K562 (cell line): ENCODE data around the gene NOTO. TPM values are rescaled to one million over a fixed set of nuclear protein-coding genes. Genes with fewer than 3 reads are reported as not detected.

Experiments
- ATAC-seq: fragments of 200-7000 bp; cut with Tn5 transposase; 3 replicates; pipeline ENCODE4 v1.9.1; 2020; ENCODE audit warnings: moderate library complexity
- BruUV-seq: library from RNA; stranded (reverse); fragments of 400-500 nt; replicated peaks from 2 replicates; lab custom pipeline; 2021; lab: Mats Ljungman, UMichigan
- CTCF ChIA-PET: fragments of 300-600 bp; formaldehyde crosslinking; extraction: SDS; loops from one replicate; lab custom pipeline; 2021; ENCODE audit warnings: low intra/inter-chr PET ratio; lab: Yijun Ruan, JAX
- POLR2A ChIA-PET: fragments of 300-600, 350-650 bp; sonication (Branson Sonifier 250); formaldehyde crosslinking; extraction: SDS; loops from one replicate; lab custom pipeline; 2021; ENCODE audit warnings: antibody characterized with exemption, inconsistent platforms; lab: Yijun Ruan, JAX
- DNase-seq, 4 experiments: peaks; one replicate each; pipeline versions ENCODE4 v3.0.0 to v3.0.0-alpha.2; 2011 to 2018; ENCODE audit warnings: low spot score in 3 of 4, mixed read lengths in 3 of 4; ENCODE audit errors: extremely low read depth in 1 of 4
- FAIRE-seq: peaks from 2 replicates; lab custom pipeline; 2011; peaks lifted over from hg19 to GRCh38; lab: Jason Lieb, UNC
- H2AFZ ChIP-seq: 2 replicates; pipeline ENCODE4 v1.6.0; 2011; ENCODE audit warnings: low read depth, low read length, control low read depth, inconsistent platforms
- H3K27ac ChIP-seq: fragments of 200-600 bp; 3 replicates; pipeline ENCODE4 v1.8.0; 2011; ENCODE audit warnings: low read depth, mild to moderate bottlenecking, control low read depth, inconsistent platforms, low read length, moderate library complexity, mixed read lengths; ENCODE audit errors: extremely low read depth
- H3K27me3 ChIP-seq, 2 experiments: fragments of 300-600 bp in 1 of 2; 2 replicates in 1 of 2; 3 replicates in 1 of 2; pipeline versions ENCODE4 v1.6.0 to v1.8.0; 2011; ENCODE audit warnings: inconsistent platforms in 2 of 2, low read length in 2 of 2, mild to moderate bottlenecking in 1 of 2, mixed read lengths in 1 of 2, moderate library complexity in 1 of 2; ENCODE audit not compliant: control insufficient read depth in 2 of 2, insufficient read depth in 2 of 2
- H3K36me3 ChIP-seq: fragments of 300-600 bp; 3 replicates; pipeline ENCODE4 v1.8.0; 2011; ENCODE audit warnings: mild to moderate bottlenecking, low read length, inconsistent platforms; ENCODE audit not compliant: control insufficient read depth, insufficient read depth
- H3K4me1 ChIP-seq, 2 experiments: fragments of 200-600 bp in 1 of 2; replicated peaks in 1 of 2; 2 replicates in 1 of 2; 3 replicates in 1 of 2; pipeline versions ENCODE4 v1.5.1 to v1.8.0; 2011; ENCODE audit warnings: inconsistent platforms in 2 of 2, low read length in 2 of 2, mild to moderate bottlenecking in 1 of 2, mixed read lengths in 1 of 2, moderate library complexity in 1 of 2; ENCODE audit not compliant: control insufficient read depth in 2 of 2, insufficient read depth in 2 of 2
- H3K4me2 ChIP-seq: 2 replicates; pipeline ENCODE4 v1.6.1; 2011; ENCODE audit warnings: low read length, control low read depth, inconsistent platforms, mixed read lengths; ENCODE audit not compliant: insufficient read depth
- H3K4me3 ChIP-seq: fragments of 200-600 bp; sonication (generic), shearing (Covaris generic); 2 replicates; pipeline ENCODE4 v1.5.1; 2016; ENCODE audit warnings: control low read depth, inconsistent platforms
- H3K79me2 ChIP-seq: fragments of 200-600 bp; 3 replicates; pipeline ENCODE4 v1.8.0; 2011; ENCODE audit warnings: low read length, inconsistent platforms; ENCODE audit not compliant: control insufficient read depth, insufficient read depth
- H3K9ac ChIP-seq, 2 experiments: 2 replicates each; pipeline versions ENCODE4 v1.6.0 to v1.6.1; 2011; ENCODE audit warnings: low read depth in 2 of 2, low read length in 2 of 2, control low read depth in 1 of 2, inconsistent platforms in 1 of 2, mild to moderate bottlenecking in 1 of 2, mixed read lengths in 1 of 2; ENCODE audit not compliant: insufficient read depth in 1 of 2
- H3K9me1 ChIP-seq: one replicate; pipeline ENCODE4 v1.6.0; 2011; ENCODE audit warnings: inconsistent platforms, mild to moderate bottlenecking, low read length, moderate library complexity; ENCODE audit not compliant: control insufficient read depth, insufficient read depth
- H3K9me3 ChIP-seq: replicated peaks from 2 replicates; pipeline ENCODE4 v1.5.1; 2011; ENCODE audit warnings: low read depth, low read length, inconsistent platforms; ENCODE audit not compliant: control insufficient read depth, insufficient read depth
- H4K20me1 ChIP-seq: replicated peaks from 2 replicates; pipeline ENCODE4 v1.6.1; 2011; ENCODE audit warnings: low read length, inconsistent platforms, mixed read lengths; ENCODE audit not compliant: control insufficient read depth, insufficient read depth
- FOXP4 ChIP-seq: sonication (generic); formaldehyde crosslinking; IDR thresholded peaks from 2 replicates; pipeline ENCODE4 v1.8.0; 2022; ENCODE audit warnings: mild to moderate bottlenecking, missing genetic modification reagents, borderline replicate concordance
- RCOR1 ChIP-seq, 2 experiments: IDR thresholded peaks; 2 replicates each; pipeline ENCODE4 v1.6.1; 2012; ENCODE audit warnings: low read depth in 2 of 2, low read length in 2 of 2, borderline replicate concordance in 1 of 2, improper control_type of control experiment in 1 of 2
- SUPT5H ChIP-seq: fragments of 450-650 bp; IDR thresholded peaks from 2 replicates; pipeline ENCODE4 v1.6.1; 2016
- WGBS: fragments of 100-300 bp; shearing (Covaris generic); methylation state at CpG from one replicate; pipeline ENCODE4 v1.1.6; 2016; ENCODE audit warnings: low coverage, mixed read lengths; ENCODE audit not compliant: insufficient coverage; ENCODE audit errors: missing lambda C conversion rate; 5-methylcytosine and 5-hydroxymethylcytosine counted together
- in situ Hi-C: fragments of 300-500 bp; cut with MboI; formaldehyde crosslinking; loops from 4 replicates; pipeline ENCODE4 v1.15.0; 2018; ENCODE audit warnings: inconsistent platforms, mixed read lengths
- intact Hi-C: fragments of 100-400 bp; cut with micrococcal nuclease; formaldehyde crosslinking; loops from 2 replicates; pipeline ENCODE4 v1.14.2; 2022
- polyA plus RNA-seq, 8 experiments: library from polyadenylated mRNA; depleted of rRNA in 4 of 8; stranded (reverse) in 5 of 8; unstranded in 3 of 8; fragments of >200 nt; fragmentation: Nextera tagmentation in 2 of 8; fragmentation: Illumina TruSeq in 1 of 8; extraction: Ambion mirVana in 2 of 8; extraction: Trizol in 1 of 8; gene quantifications; 2 replicates each; pipeline versions ENCODE4 v1.2.1 to v1.2.3, GENCODE V29; 2011 to 2014; ENCODE audit warnings: inconsistent platforms in 1 of 8, missing spikeins in 1 of 8
- total RNA-seq, 7 experiments: library from RNA; depleted of rRNA in 6 of 7; stranded (reverse); fragments of >200 nt in 6 of 7; fragmentation: Illumina TruSeq in 2 of 7; extraction: Trizol in 2 of 7; gene quantifications; 2 replicates each; pipeline versions ENCODE4 v1.2.1 to v1.2.3, GENCODE V29; 2011 to 2021; ENCODE audit warnings: low replicate concordance in 1 of 7
- TF ChIP-seq, protein P1 (sequence below): fragments of 250-450 bp; sonication (Bioruptor Pico); IDR thresholded peaks from 2 replicates; pipeline ENCODE4 v1.4.0; 2020

NOTO gene
- total and polyA plus RNA-seq, 9 of the 15 experiments (the other 6 are each of a cell fraction or from before 2014, with no cell fraction given), result not detected

DNA sequence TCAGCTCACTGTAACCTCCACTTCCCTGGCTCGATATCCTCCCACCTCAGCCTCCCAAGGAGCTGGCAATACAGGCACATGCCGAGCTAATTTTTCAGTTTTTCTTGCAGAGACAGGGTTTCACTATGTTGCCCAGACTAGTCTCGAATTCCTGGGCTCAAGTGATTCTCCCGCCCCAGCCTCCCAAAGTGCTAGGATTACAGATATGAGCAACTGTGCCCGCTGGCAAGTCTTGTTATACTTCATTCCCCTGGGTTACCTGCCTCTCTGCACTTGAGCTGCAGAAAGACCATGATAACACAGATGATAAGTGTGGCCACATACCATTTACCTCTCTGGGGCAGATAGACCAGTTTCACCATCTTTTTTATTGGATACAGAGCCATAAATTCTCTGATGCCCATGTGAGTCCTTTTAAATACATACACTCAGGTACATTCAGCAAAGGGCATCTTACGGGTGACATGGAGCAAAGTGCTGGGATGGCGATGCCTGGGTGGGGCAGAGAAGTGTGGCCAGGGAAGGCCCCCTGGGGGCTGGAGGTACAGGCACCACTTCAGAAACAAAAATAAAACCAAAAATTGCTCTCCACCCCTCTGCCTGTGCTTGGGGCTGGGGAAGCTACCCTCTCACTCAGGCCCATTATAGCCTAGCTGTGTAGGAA is 52.1 kb downstream of the NOTO start:
- in situ Hi-C loops, result no loop called here
- peaks cover 6% of the 10 kb centered on the region; the same call in 1 of the 2 replicates for H4K20me1 ChIP-seq
- intact Hi-C loops, result loop anchor here (5.0 to 10.0 kb wide), 2 partner anchors 77 to 270 kb away; no protein-coding TSS in a partner anchor
- 91% methylated on average over 7 of the region's 7 CpGs for WGBS
- ChIA-PET CTCF (no interaction called here), POLR2A (interaction anchor here (0.6 to 1.8 kb wide), 7 partner anchors 9 to 748 kb away, joined by 3 to 5 read pairs (median 4); partner anchors contain the start of genes CCT7 and PRADC1)
- DNase-seq (no peak), ATAC-seq (no peak; the same call in 2 of the 3 replicates), FAIRE-seq (peak; percentile 73)
- H3K4me3 ChIP-seq, result no peak overlapping the region
- peaks cover 0 to 15% of the 10 kb centered on the region in 2 experiments; a peak in 3 of 5 replicates for H3K4me1 ChIP-seq
- H3K27me3 ChIP-seq, result no peaks in the 10 kb centered on the region
- H3K4me2 ChIP-seq, result no peak overlapping the region
- no peaks in the 10 kb centered on the region for H3K79me2 ChIP-seq
- TF ChIP-seq SUPT5H (peak; percentile 3; the same call in 1 of the 2 replicates), RCOR1 (IDR thresholded peaks at IDR 0.05; ENCODE audit: borderline replicate concordance in 1 of 2, low read depth in 2 of 2, low read length in 2 of 2) (no peak), FOXP4 (no peak)
- TF ChIP-seq, protein P1, sequence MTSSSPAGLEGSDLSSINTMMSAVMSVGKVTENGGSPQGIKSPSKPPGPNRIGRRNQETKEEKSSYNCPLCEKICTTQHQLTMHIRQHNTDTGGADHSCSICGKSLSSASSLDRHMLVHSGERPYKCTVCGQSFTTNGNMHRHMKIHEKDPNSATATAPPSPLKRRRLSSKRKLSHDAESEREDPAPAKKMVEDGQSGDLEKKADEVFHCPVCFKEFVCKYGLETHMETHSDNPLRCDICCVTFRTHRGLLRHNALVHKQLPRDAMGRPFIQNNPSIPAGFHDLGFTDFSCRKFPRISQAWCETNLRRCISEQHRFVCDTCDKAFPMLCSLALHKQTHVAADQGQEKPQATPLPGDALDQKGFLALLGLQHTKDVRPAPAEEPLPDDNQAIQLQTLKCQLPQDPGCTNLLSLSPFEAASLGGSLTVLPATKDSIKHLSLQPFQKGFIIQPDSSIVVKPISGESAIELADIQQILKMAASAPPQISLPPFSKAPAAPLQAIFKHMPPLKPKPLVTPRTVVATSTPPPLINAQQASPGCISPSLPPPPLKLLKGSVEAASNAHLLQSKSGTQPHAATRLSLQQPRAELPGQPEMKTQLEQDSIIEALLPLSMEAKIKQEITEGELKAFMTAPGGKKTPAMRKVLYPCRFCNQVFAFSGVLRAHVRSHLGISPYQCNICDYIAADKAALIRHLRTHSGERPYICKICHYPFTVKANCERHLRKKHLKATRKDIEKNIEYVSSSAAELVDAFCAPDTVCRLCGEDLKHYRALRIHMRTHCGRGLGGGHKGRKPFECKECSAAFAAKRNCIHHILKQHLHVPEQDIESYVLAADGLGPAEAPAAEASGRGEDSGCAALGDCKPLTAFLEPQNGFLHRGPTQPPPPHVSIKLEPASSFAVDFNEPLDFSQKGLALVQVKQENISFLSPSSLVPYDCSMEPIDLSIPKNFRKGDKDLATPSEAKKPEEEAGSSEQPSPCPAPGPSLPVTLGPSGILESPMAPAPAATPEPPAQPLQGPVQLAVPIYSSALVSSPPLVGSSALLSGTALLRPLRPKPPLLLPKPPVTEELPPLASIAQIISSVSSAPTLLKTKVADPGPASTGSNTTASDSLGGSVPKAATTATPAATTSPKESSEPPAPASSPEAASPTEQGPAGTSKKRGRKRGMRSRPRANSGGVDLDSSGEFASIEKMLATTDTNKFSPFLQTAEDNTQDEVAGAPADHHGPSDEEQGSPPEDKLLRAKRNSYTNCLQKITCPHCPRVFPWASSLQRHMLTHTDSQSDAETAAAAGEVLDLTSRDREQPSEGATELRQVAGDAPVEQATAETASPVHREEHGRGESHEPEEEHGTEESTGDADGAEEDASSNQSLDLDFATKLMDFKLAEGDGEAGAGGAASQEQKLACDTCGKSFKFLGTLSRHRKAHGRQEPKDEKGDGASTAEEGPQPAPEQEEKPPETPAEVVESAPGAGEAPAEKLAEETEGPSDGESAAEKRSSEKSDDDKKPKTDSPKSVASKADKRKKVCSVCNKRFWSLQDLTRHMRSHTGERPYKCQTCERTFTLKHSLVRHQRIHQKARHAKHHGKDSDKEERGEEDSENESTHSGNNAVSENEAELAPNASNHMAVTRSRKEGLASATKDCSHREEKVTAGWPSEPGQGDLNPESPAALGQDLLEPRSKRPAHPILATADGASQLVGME, result no peak
- no peak overlapping the region for H2AFZ ChIP-seq
- H3K36me3 ChIP-seq, result peaks cover 53% of the 10 kb centered on the region
- no TSS peak for BruUV-seq
- no peaks in the 10 kb centered on the region for H3K9me1 ChIP-seq
- peak overlapping the region in 1 of 2 experiments; percentile 73; a peak in 2 of 4 replicates for H3K9ac ChIP-seq
- H3K9me3 ChIP-seq, result no peaks in the 10 kb centered on the region
- H3K27ac ChIP-seq, result no peak overlapping the region
